ENCODE data around the gene P2RX7.
A peak's percentile ranks its signal among the peaks of the same experiment; 100 is the strongest.
"Not testable (repeated sequence)": the region's sequence is repeated elsewhere in the genome, so short reads cannot be mapped to it uniquely, and the experiment has no call there.

Gene P2RX7

DNA sequence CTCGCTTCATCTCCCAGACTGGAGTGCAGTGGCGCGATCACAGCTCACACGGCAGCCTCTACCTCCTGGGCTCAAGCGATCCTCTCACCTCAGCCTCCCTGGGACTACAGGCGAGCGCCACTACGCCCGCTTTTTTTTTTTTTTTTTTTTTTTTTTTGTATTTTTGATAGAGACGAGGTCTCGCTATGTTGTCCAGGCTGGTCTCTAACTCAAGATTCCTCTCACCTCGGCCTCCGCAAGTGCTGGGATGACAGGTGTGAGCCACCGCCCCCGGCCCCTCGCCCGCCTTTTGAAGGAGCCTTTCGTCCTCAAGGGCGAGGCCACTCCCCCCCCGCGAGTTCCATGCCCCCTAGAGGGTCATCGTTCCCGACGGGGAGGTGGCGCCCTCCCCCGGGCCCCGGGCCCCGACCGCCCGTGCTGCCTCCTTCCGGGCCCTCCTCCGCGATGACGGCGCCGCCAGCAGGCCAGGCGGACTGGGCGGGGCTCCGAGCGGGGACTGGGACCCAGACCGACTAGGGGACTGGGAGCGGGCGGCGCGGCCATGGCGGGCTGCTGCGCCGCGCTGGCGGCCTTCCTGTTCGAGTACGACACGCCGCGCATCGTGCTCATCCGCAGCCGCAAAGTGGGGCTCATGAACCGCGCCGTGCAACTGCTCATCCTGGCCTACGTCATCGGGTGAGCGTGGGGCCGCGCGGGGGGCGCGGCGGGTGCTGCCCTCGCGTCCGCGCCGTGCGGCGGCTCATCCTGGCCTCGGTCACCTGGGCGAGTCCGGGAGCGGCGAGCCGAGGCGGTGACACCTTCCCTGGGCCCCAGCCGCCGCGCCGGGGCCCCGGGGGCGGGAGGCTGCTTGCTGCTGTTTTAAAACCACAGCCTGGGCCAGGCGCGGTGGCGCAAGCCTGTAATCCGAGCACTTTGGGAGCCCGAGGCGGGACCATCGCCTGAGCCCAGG is 77.2 kb downstream of the P2RX7 start, which contains the start of gene P2RX4:
Gene P2RX4 (plus strand): TSS at position 506 of the 949 bp plus-strand sequence. CDS start 36 bp downstream, at position 542.
- DNase-seq = peak; percentile 49 to 81 (median 74)

DNA sequence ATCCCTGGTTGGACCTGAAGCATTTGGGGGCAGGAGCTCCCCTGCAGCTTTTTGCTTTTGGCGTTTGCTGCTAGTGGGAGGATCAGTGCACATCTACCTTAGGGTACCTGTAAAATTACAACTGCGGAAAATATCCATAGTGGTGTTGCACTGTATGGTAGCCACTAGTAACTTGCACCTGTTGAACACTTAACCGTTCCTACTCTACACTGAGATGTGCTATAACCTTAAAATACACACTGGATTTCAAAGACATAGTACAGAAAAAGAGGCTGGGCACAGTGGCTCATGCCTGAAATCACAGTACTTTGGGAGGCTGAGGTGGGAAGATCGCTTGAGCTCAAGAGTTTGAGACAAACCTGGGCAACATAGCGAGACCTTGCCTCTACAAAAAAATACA is 80.2 kb downstream of the P2RX7 start:
- no peak for DNase-seq

DNA sequence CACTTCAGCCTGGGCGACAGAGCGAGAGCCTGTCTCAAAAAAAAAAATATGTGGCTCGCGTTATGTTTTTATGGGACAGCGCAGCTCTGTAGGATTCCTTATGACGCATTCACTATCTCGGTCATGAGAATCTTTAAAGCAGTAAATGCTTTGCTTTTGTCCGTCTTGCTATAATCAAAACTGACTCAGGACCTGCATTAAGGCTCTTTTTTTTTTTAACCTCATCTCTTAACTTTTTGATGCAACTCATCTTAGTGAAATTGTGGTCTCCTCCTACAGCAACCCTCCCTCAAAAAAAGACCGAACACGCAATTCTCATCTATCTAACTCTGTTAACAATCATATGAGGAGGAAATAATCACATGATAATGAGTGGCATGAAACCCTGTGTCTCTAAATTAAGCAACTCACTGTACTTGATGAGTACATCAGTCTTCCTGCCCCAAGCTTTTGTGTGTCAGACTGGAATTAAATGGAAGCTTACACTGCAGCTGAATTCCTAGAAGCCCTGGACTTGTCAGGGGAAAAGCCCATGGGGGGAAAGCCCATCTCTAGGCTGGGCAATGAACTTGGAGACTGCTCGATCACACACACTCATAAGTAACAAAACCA is 81.6 kb downstream of the P2RX7 start:
- DNase-seq = peak in 1 of 4 experiments; percentile 18

- no peak for DNase-seq
These were observed 82.4 kb downstream of the P2RX7 start for GRCh38 chr12:121214855-121215745.

DNA sequence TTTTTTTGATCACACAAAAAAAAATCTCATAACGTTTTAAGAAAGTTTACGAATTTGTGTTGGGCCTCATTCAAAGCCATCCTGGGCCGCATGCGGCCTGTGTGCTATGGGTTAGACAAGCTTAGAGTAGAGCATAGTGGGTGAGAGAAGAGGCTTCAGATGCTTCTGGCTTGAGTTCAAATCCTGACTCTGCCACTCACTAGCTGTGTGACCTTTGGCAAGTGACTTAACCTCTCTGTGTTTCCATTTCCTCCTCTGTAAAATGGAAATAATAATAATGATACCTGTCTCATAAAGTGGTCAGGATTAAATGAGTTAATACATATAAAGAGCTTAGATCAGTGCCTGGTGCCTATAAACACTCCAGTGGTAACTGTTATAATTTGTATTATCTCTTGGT is 83.4 kb downstream of the P2RX7 start:
- DNase-seq = no peak

GRCh38 chr12:121217063-121217462 is 84.4 kb downstream of the P2RX7 start:
- no peak for DNase-seq

- DNase-seq = no peak
These were observed 85.1 kb downstream of the P2RX7 start for GRCh38 chr12:121217761-121218160.

GRCh38 chr12:121218588-121219352 is 86.1 kb downstream of the P2RX7 start:
- DNase-seq = no peak

- DNase-seq = no peak
These were observed 86.8 kb downstream of the P2RX7 start for GRCh38 chr12:121219353-121219986.

DNA sequence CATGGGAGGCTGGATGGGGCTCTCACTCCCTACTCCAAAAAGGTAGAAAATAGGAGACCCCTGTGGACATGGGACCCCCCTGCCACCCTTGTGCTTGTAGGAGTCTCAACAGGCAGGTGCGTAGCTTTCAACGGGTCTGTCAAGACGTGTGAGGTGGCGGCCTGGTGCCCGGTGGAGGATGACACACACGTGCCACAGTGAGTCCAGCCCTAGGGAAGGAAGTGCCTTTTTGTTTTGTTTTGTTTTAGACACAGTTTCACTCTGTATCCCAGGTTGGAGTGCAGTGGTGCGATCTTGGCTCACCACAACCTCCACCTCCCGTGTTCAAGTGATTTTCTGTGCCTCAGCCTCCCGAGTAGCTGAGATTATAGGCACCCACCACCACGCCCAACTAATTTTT is 90.2 kb downstream of the P2RX7 start:
- no peak for DNase-seq

- DNase-seq = no peak
These were observed 90.9 kb downstream of the P2RX7 start for GRCh38 chr12:121223292-121224285.

DNA sequence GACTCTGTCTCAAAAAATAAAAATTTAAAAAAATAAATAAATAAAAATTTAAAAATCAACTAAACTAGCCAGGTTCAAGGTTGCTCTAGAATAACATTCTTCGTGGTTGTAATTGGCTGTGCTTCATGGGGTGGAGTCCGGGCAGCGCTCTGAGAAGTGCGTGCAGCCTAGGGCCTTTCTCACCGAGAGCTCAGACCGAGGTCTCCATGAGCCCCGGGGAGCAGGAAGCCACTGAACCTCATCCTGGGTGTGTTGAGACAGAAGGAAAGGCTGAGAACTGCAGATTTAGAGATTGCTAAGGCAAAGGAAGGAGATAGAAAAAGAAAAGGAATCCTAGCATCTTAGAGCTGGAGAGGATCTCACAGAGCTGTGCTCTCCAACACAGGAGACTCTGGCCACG is 91.9 kb downstream of the P2RX7 start:
- no peak for DNase-seq

- DNase-seq = no peak
These were observed 93.7 kb downstream of the P2RX7 start for GRCh38 chr12:121226399-121226798.

DNA sequence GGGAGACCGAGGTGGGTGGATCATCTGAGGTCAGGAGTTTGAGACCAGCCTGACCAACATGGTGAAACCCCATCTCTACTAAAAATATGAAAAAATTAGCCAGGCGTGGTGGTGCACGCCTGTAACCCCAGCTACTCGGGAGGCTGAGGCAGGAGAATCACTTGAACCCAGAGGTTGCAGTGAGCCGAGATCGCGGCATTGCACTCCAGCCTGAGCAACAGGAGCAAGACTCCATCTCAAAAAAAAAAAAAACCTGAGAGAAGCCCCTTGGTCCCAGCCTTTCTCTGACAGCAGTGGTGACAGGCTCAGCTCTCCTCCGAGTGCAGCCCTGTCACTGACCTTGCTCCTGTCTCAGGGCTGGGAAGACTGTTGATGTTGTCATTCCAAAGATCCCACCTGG is 94.2 kb downstream of the P2RX7 start:
- DNase-seq = not testable (repeated sequence)

DNA sequence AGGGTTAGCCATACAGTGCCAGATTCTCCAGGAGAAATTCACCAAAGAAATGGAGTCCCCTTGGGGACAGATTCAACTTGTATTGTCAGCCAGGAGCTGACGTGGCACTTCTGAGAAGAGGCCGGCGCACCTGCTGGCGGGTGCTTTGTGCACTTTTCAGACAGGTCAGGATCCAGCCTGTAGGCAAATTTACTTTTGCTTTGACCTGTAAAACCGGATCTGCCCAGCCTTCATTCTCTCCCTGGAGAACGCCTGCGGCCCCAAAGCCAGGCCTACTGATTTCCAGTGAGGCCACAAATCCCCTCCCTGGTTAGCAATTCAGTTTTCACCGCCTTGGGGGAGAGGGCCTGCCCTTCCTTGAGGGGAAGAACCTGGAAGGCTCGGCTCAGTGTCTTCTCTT is 94.6 kb downstream of the P2RX7 start:
- DNase-seq = no peak

DNA sequence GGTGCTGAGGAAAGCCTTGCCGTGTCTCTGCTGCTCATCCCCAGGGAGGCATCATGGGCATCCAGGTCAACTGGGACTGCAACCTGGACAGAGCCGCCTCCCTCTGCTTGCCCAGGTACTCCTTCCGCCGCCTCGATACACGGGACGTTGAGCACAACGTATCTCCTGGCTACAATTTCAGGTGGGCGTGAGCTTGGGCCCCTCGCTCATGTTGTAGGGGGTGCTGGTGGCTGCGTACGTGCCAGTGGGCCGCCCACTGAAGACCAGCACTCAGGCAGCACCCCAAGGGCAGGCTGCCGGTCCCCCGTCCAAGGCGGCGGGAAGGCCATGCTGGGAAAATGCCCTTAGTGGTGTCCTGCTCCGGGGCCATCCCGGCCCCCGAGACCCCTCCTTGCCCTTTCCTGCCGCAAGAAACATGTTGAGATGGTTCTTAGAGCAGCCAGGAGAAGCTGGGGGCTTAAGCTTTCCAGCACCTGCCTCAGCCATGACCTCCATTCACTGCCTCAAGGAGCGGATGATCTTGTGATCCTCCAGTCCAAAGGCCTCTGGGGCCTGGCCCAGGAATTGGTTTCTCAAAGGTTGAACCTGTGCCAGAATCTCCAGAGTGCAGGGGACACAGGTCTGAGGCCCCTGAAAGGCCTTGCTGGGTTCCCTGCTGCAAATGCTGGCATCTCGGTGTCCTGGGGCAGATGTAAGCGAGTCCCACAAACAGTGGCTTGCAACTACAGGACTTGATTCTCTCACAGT is 96.4 kb downstream of the P2RX7 start:
- DNase-seq = no peak

DNA sequence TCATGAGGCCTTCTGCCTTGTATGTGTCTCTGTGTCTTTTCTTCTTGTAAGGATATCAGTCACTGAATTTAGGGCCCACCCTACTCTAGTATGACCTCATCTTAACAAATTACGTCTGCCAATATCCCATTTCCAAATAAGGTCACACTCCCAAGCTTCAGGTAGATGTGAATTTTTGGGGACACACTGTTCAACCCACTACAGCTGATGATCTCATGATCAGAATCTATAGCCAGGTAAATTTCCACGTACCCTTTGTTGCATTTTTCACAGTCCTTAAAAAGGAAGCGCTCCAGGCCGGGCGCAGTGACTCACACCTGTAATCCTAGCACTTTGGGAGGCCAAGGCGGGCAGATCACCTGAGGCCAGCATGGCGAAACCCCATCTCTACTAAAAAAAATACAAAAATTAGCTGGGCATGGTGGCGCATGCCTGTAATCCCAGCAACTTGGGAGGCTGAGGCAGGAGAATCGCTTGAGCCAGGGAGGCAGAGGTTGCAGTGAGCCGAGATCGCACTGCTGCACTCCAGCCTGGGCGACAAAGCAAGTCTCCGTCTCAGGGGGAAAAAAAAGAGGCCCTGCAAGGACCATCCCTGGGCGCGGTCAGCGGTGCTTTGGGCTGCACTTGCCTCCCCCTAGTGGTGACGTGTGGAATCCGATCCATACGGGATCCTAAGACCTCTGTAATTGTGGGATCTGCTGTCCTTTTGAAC is 97.3 kb downstream of the P2RX7 start:
- DNase-seq = peak in 3 of 4 experiments; percentile 24 to 29 (median 28)

- no peak for DNase-seq
These were observed 97.8 kb downstream of the P2RX7 start for GRCh38 chr12:121230538-121230907.

- DNase-seq = no peak
These were observed 99.5 kb downstream of the P2RX7 start for GRCh38 chr12:121232163-121232562.

Measured in activated CD4-positive, CD25-positive, alpha-beta regulatory T cell (primary cell).